ENCODE data around the gene PTH1R.

- TF ChIP-seq ZNF274 (IDR thresholded peaks at IDR 0.05; ENCODE audit: low read depth, low read length) (no peak), SUZ12 (IDR thresholded peaks at IDR 0.05; ENCODE audit: extremely low read depth, insufficient read depth, insufficient read length) (no peak), YY1 (IDR thresholded peaks at IDR 0.05; ENCODE audit: insufficient read depth, insufficient read length) (no peak)
Measured at GRCh38 chr3:46875560-46875959, 2.0 kb upstream of the PTH1R start.
